Spleen (tissue), 11 donors: ENCODE measurements around the gene KPNA1. TPM values are rescaled to one million over a fixed set of nuclear protein-coding genes. Genes with fewer than 3 reads are reported as not detected.
"Not testable (repeated sequence)": the region's sequence is repeated elsewhere in the genome, so short reads cannot be mapped to it uniquely, and the experiment has no call there.

Experiments used
- DNase-seq: peaks from one replicate; pipeline ENCODE4 v3.0.0-alpha.2; 2020
- H3K27ac ChIP-seq, 8 donors: fragments of 200-600 bp; sonication (generic) in 7 of 8; 1 replicate in 4 of 8; 2 replicates in 4 of 8; pipeline versions ENCODE4 v1.5.0 to v1.8.0; 2016 to 2021; ENCODE audit warnings: inconsistent platforms in 4 of 8, mild to moderate bottlenecking in 4 of 8, moderate library complexity in 1 of 8
- H3K27me3 ChIP-seq, 7 donors: fragments of 200-600 bp; sonication (generic) in 6 of 7; replicated peaks in 1 of 7; 1 replicate in 4 of 7; 2 replicates in 3 of 7; pipeline versions ENCODE4 v1.5.0 to v1.8.0; 2016 to 2021; ENCODE audit warnings: inconsistent platforms in 3 of 7, mild to moderate bottlenecking in 1 of 7
- H3K36me3 ChIP-seq, 6 donors: fragments of 200-600 bp; sonication (generic) in 5 of 6; 1 replicate in 4 of 6; 2 replicates in 2 of 6; pipeline versions ENCODE4 v1.5.0 to v1.8.0; 2016 to 2021; ENCODE audit warnings: inconsistent platforms in 2 of 6
- H3K4me1 ChIP-seq, 6 donors: fragments of 200-600 bp; sonication (generic) in 5 of 6; 1 replicate in 3 of 6; 2 replicates in 3 of 6; pipeline versions ENCODE4 v1.5.0 to v1.8.0; 2016 to 2021; ENCODE audit warnings: inconsistent platforms in 3 of 6
- H3K4me3 ChIP-seq, 8 donors: fragments of 200-600 bp; sonication (generic) in 7 of 8; 1 replicate in 4 of 8; 2 replicates in 4 of 8; pipeline versions ENCODE4 v1.5.0 to v1.8.0; 2016 to 2021; ENCODE audit warnings: inconsistent platforms in 4 of 8, mild to moderate bottlenecking in 4 of 8, moderate library complexity in 2 of 8
- H3K9me3 ChIP-seq, 8 donors: fragments of 200-600 bp; sonication (generic) in 7 of 8; 1 replicate in 4 of 8; 2 replicates in 4 of 8; pipeline versions ENCODE4 v1.5.0 to v1.8.0; 2016 to 2021; ENCODE audit warnings: inconsistent platforms in 4 of 8
- POLR2A ChIP-seq, 3 donors: fragments of 450-650 bp; IDR thresholded peaks; one replicate each; pipeline ENCODE4 v1.5.1; 2017; ENCODE audit warnings: antibody characterized with exemption in 3 of 3, mild to moderate bottlenecking in 1 of 3
- POLR2AphosphoS5 ChIP-seq, 3 donors: sonication (generic); formaldehyde crosslinking; IDR thresholded peaks; one replicate each; pipeline ENCODE4 v1.5.1; 2017; ENCODE audit warnings: antibody characterized with exemption in 3 of 3
- WGBS, 5 donors: extraction: QIAGEN DNeasy Blood & Tissue Kit in 3 of 5; methylation state at CpG; one replicate each; pipeline versions ENCODE4 v1.1.5 to v1.1.7; 2013 to 2018; 5-methylcytosine and 5-hydroxymethylcytosine counted together
- intact Hi-C: fragments of 100-400 bp; cut with DNase I; formaldehyde crosslinking; loops from one replicate; pipeline ENCODE4 v1.15.0; 2023; ENCODE audit warnings: low total_unique reads
- polyA plus RNA-seq, 3 donors: library from polyadenylated mRNA; stranded (reverse); fragments of 200-250 nt; gene quantifications; one replicate each; pipeline ENCODE4 v1.2.1, GENCODE V29; 2013
- total RNA-seq, 7 donors: library from RNA; depleted of rRNA in 3 of 7; stranded (reverse); fragments of >200 nt in 3 of 7; fragmentation: NEBNext Ultra II Directional in 4 of 7; extraction: Animal tissue kit (Norgen Biotek cat#: 25700) in 4 of 7; gene quantifications; one replicate each; pipeline versions ENCODE4 v1.1.0 to v1.2.1, GENCODE V29; 2016 to 2021
- TF ChIP-seq, protein P1 (sequence below), 11 experiments: fragments of 200-600 bp in 7 of 11; fragments of 450-650 bp in 4 of 11; sonication (generic) in 4 of 11; IDR thresholded peaks in 8 of 11; conservative IDR thresholded peaks in 3 of 11; 1 replicate in 7 of 11; 2 replicates in 4 of 11; pipeline versions ENCODE4 v1.4.0 to v1.8.0; 2016 to 2021; ENCODE audit warnings: antibody characterized with exemption in 11 of 11, inconsistent platforms in 4 of 11, mild to moderate bottlenecking in 1 of 11
- donor health status: healthy with polysubstance abuse.
- donor health status: DM: no; HTN: no; CAD: no; lungs with moderate emphysema.
- donor health status: DM: no; HTN: no; CAD: no.
- donor health status: Bipolar disorder and iron deficiency.
- donor health status: healthy.
- donor health status: DM: no; HTN: no; CAD: no.
- donor health status: DM: yes; HTN: yes; CAD: no.

The KPNA1 gene
- total and polyA plus RNA-seq, 10 donors = 8.5 to 74.4 (median 45.7) TPM

GRCh38 chr3:122505676-122506075 is 9.1 kb downstream of the KPNA1 start:
- Histone ChIP-seq H3K4me1 (peaks cover 3 to 96% (median 32%) of the 10 kb centered on the region in 6 donors), H3K9me3 (peaks cover 0 to 9% (median 5%) of the 10 kb centered on the region in 8 donors), H3K27me3 (no peaks in the 10 kb centered on the region), H3K4me3 (no peak overlapping the region), H3K36me3 (no peaks in the 10 kb centered on the region), H3K27ac (no peak overlapping the region)
- intact Hi-C loops = no loop called here
- WGBS, 5 donors = 69 to 77% (median 70%) methylated on average over 2 of the region's 2 CpGs
- TF ChIP-seq POLR2AphosphoS5 (IDR thresholded peaks at IDR 0.05) = no peak
- DNase-seq = no peak

GRCh38 chr3:122502941-122503340 is 11.8 kb downstream of the KPNA1 start:
- Histone ChIP-seq H3K27me3 (no peaks in the 10 kb centered on the region), H3K27ac (no peak overlapping the region), H3K36me3 (no peaks in the 10 kb centered on the region), H3K9me3 (no peaks in the 10 kb centered on the region), H3K4me3 (no peak overlapping the region), H3K4me1 (peaks cover 3 to 97% (median 35%) of the 10 kb centered on the region in 6 donors)
- TF ChIP-seq POLR2A (IDR thresholded peaks at IDR 0.05) (no peak), POLR2AphosphoS5 (IDR thresholded peaks at IDR 0.05) (no peak)
- TF ChIP-seq, protein P1, sequence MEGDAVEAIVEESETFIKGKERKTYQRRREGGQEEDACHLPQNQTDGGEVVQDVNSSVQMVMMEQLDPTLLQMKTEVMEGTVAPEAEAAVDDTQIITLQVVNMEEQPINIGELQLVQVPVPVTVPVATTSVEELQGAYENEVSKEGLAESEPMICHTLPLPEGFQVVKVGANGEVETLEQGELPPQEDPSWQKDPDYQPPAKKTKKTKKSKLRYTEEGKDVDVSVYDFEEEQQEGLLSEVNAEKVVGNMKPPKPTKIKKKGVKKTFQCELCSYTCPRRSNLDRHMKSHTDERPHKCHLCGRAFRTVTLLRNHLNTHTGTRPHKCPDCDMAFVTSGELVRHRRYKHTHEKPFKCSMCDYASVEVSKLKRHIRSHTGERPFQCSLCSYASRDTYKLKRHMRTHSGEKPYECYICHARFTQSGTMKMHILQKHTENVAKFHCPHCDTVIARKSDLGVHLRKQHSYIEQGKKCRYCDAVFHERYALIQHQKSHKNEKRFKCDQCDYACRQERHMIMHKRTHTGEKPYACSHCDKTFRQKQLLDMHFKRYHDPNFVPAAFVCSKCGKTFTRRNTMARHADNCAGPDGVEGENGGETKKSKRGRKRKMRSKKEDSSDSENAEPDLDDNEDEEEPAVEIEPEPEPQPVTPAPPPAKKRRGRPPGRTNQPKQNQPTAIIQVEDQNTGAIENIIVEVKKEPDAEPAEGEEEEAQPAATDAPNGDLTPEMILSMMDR (IDR thresholded peaks at IDR 0.05 in 8 of 11, conservative IDR thresholded peaks at IDR 0.05 in 3 of 11) = no peak
- WGBS, 5 donors = 32 to 56% (median 43%) methylated on average over 2 of the region's 2 CpGs
- DNase-seq = no peak
- intact Hi-C loops = no loop called here

DNA sequence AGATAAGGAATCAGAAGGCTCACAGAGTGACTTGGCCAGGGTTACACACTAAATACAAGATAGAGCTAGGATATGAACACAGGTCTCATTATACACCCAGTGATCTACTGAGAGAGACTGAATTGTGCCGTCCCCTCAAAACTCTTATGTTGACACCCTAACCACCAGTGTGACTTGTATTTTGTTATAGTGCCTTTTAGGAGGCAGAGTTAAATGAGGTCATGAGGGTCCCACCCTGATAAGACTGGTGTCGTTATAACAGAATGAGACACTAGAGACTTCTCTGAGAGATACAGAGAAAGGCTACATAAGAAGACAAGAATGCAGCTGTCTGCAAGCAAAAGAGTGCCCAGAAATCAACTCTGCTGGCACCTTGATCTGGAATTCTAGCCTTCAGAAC is 12.6 kb downstream of the KPNA1 start:
- WGBS, 5 donors = 55 to 83% (median 61%) methylated on average over 2 of the region's 2 CpGs
- TF ChIP-seq, protein P1 (IDR thresholded peaks at IDR 0.05 in 8 of 11, conservative IDR thresholded peaks at IDR 0.05 in 3 of 11) = no peak
- TF ChIP-seq POLR2AphosphoS5 (IDR thresholded peaks at IDR 0.05) = no peak
- TF ChIP-seq POLR2A (IDR thresholded peaks at IDR 0.05) = no peak
- no peaks in the 10 kb centered on the region for H3K36me3 ChIP-seq
- DNase-seq = no peak
- peaks cover 3 to 97% (median 38%) of the 10 kb centered on the region in 6 donors for H3K4me1 ChIP-seq
- no peak overlapping the region for H3K27ac ChIP-seq
- no peaks in the 10 kb centered on the region for H3K9me3 ChIP-seq
- intact Hi-C loops = no loop called here
- H3K4me3 ChIP-seq = no peak overlapping the region
- no peaks in the 10 kb centered on the region for H3K27me3 ChIP-seq

DNA sequence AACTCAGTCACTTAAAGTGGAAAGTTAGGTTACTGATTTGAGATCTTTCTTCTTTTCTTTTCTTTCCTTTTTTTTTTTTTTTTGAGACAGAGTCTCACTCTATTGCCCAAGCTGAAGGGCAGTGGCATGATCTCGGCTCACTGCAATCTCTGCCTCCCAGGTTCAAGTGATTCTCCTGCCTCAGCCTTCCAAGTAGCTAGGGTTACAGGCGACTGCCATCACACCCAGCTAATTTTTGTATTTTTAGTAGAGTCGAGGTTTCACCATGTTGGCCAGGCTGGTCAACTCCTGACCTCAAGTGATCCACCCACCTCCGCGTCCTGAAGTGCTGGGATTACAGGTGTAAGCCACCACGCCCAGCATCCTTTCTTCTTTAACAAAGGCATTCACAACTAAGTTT is 13.8 kb downstream of the KPNA1 start:
- intact Hi-C loops, H3K27me3 ChIP-seq, H3K27ac ChIP-seq, H3K9me3 ChIP-seq, DNase-seq, H3K36me3 ChIP-seq, H3K4me3 ChIP-seq: not testable (repeated sequence)
- peaks cover 3 to 97% (median 40%) of the 10 kb centered on the region in 6 donors for H3K4me1 ChIP-seq
- WGBS, 5 donors = 87 to 92% (median 91%) methylated on average over 6 of the region's 6 CpGs

- Histone ChIP-seq H3K36me3 (peaks cover 0 to 35% (median 23%) of the 10 kb centered on the region in 6 donors), H3K4me3 (no peak overlapping the region), H3K9me3 (no peaks in the 10 kb centered on the region), H3K27me3 (no peaks in the 10 kb centered on the region), H3K27ac (peak overlapping the region in 3 of 8 donors; percentile 2 to 50 (median 44)), H3K4me1 (peaks cover 0 to 73% (median 34%) of the 10 kb centered on the region in 6 donors)
- TF ChIP-seq, protein P1 (IDR thresholded peaks at IDR 0.05 in 8 of 11, conservative IDR thresholded peaks at IDR 0.05 in 3 of 11) = no peak
- TF ChIP-seq POLR2A (IDR thresholded peaks at IDR 0.05) (no peak), POLR2AphosphoS5 (IDR thresholded peaks at IDR 0.05) (no peak)
- 59 to 83% (median 73%) methylated on average over 1 of the region's 1 CpG for WGBS, 5 donors
- DNase-seq = no peak
- intact Hi-C loops = no loop called here
These were observed 16.6 kb downstream of the KPNA1 start for GRCh38 chr3:122498152-122498551.
